Left ventricle myocardium inferior (tissue), 1 donor: Measurements from ENCODE around the gene DCHS1. TPM values are rescaled to one million over a fixed set of nuclear protein-coding genes. Genes with fewer than 3 reads are reported as not detected.

ENCODE experiments used
- DNase-seq: peaks from one replicate; pipeline ENCODE4 v3.0.0-alpha.2; 2020
- H3K27ac ChIP-seq: fragments of 200-600 bp; replicated peaks from 2 replicates; pipeline ENCODE4 v1.8.0; 2021
- H3K27me3 ChIP-seq: fragments of 200-600 bp; 2 replicates; pipeline ENCODE4 v1.8.0; 2021; ENCODE audit warnings: low read depth
- H3K36me3 ChIP-seq: fragments of 200-600 bp; 2 replicates; pipeline ENCODE4 v1.8.0; 2021
- H3K4me1 ChIP-seq: fragments of 200-600 bp; 2 replicates; pipeline ENCODE4 v1.8.0; 2021
- H3K4me3 ChIP-seq: fragments of 200-600 bp; 2 replicates; pipeline ENCODE4 v1.8.0; 2021; ENCODE audit warnings: mild to moderate bottlenecking, moderate library complexity
- H3K9me3 ChIP-seq: fragments of 200-600 bp; replicated peaks from 2 replicates; pipeline ENCODE4 v1.8.0; 2021
- intact Hi-C: fragments of 100-400 bp; cut with micrococcal nuclease; formaldehyde crosslinking; loops from one replicate; pipeline ENCODE4 v1.11.0; 2022
- total RNA-seq: library from RNA; stranded (reverse); fragmentation: NEBNext Ultra II Directional; extraction: Animal tissue kit (Norgen Biotek cat#: 25700); gene quantifications from one replicate; pipeline ENCODE4 v1.2.1, GENCODE V29; 2021
- TF ChIP-seq, protein P1 (sequence below): fragments of 200-600 bp; IDR thresholded peaks from 2 replicates; pipeline ENCODE4 v1.8.0; 2021; ENCODE audit warnings: antibody characterized with exemption, mild to moderate bottlenecking, borderline replicate concordance
- donor health status: DM: no; HTN: yes; CAD: no; lungs with severe emphysema.

The DCHS1 gene
- total RNA-seq, 1 donor from 2014 or later = 9.5 TPM

DNA sequence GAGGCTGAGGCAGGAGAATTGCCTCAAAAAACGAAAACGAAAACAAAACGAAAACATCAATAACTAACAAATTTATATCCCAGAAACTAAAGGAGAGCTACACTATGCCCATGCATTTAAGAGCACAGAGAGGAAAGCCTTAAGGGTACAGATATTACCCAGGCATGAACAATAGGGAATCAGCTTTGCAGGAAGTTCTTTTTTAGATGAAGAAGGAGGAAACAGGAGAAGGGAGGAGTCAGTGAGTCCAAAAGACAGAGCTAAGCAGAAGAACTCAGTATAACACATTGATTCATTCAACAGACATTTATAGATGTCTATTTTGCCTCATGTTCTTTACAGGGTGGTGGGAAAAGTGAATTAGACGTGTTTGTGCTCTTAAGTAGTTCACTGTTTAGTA lies 19.3 kb upstream of the DCHS1 start:
- no peak for DNase-seq
- no peaks in the 10 kb centered on the region for H3K36me3 ChIP-seq
- TF ChIP-seq, protein P1, sequence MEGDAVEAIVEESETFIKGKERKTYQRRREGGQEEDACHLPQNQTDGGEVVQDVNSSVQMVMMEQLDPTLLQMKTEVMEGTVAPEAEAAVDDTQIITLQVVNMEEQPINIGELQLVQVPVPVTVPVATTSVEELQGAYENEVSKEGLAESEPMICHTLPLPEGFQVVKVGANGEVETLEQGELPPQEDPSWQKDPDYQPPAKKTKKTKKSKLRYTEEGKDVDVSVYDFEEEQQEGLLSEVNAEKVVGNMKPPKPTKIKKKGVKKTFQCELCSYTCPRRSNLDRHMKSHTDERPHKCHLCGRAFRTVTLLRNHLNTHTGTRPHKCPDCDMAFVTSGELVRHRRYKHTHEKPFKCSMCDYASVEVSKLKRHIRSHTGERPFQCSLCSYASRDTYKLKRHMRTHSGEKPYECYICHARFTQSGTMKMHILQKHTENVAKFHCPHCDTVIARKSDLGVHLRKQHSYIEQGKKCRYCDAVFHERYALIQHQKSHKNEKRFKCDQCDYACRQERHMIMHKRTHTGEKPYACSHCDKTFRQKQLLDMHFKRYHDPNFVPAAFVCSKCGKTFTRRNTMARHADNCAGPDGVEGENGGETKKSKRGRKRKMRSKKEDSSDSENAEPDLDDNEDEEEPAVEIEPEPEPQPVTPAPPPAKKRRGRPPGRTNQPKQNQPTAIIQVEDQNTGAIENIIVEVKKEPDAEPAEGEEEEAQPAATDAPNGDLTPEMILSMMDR = no peak
- peak overlapping the region; percentile 82 for H3K27ac ChIP-seq
- no peaks in the 10 kb centered on the region for H3K27me3 ChIP-seq
- no peak overlapping the region for H3K4me3 ChIP-seq
- intact Hi-C loops = no loop called here
- no peaks in the 10 kb centered on the region for H3K9me3 ChIP-seq
- peaks cover 16% of the 10 kb centered on the region for H3K4me1 ChIP-seq

DNA sequence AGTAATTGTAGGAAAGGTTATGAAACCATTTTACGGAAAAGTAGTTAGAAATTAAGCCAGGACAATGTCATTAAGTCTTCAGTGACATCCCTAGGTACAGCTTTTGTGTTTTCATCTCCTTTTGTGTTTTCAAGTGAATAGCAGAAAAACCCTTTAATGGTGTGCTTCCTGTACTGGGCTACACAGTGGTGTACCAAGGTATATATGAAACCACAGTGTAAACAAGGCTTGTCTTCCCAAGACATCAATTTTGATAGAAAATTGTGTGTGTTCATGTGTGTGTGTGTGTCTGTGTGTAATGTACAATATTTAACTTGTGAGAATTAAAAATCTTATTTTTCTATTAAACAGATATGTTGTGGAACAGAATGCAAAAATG lies 18.6 kb upstream of the DCHS1 start:
- no peaks in the 10 kb centered on the region for H3K27me3 ChIP-seq
- no peak overlapping the region for H3K4me3 ChIP-seq
- no peaks in the 10 kb centered on the region for H3K36me3 ChIP-seq
- H3K4me1 ChIP-seq = peaks cover 16% of the 10 kb centered on the region
- DNase-seq = no peak
- intact Hi-C loops = no loop called here
- H3K27ac ChIP-seq = peak overlapping the region; percentile 82
- TF ChIP-seq, protein P1 = no peak
- H3K9me3 ChIP-seq = no peaks in the 10 kb centered on the region

DNA sequence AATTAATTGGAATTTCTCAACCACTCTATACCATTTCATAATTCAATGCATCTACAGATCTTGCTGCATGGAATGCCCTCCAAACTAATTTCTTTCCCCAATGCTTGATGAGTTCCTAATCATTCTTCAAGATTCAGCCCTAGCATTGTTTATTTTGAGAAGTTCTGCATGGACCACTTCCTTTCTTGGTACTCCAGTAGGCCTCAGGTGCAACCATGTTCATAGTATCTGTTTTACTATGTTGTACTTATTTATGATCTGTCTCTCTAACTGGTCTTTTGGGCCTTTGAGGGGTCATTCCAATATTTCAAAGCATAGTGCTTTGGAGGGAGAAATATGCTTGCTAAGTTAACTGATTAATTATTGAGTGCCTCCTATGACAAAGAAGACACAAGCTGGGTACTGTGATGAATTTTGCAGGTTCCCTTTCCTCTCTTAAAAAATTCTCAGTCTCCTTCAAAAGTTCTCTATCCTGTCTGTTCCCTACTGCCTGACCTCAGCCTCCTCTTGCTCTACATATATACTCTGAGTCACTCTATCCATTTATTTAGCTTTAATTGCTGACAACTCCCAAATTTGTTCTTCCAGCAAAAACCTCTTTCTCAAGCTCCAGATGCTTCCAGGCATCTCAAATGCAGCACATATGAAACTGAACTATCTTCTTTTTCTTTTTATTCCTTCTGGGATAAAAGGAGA lies 18.1 kb upstream of the DCHS1 start:
- no peak for DNase-seq
- Histone ChIP-seq H3K27ac (peak overlapping the region; percentile 82), H3K9me3 (no peaks in the 10 kb centered on the region), H3K4me3 (no peak overlapping the region), H3K36me3 (no peaks in the 10 kb centered on the region), H3K27me3 (no peaks in the 10 kb centered on the region), H3K4me1 (peaks cover 13% of the 10 kb centered on the region)
- TF ChIP-seq, protein P1 = no peak
- intact Hi-C loops = no loop called here

DNA sequence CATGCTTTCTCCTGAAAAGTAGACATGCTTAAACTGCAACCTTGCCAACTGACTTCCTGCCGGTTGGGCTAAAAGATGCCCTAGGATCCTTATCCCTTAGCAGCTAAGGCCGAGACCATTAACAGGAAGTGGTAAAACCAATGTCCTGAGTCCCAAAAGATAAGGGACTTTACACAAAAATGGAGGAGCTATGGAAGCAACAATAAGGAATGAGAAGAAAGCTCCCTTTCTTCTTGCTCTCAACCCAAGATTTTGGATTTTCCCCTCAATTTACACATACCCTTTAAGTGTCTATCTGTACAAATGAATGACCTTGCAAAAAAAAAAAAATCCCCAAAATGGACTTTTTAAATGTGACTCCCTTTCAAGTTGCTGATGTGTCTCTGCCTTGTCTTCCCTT lies 16.4 kb upstream of the DCHS1 start:
- no peaks in the 10 kb centered on the region for H3K27me3 ChIP-seq
- no peak for DNase-seq
- no peak overlapping the region for H3K4me3 ChIP-seq
- intact Hi-C loops = no loop called here
- no peak overlapping the region for H3K27ac ChIP-seq
- peaks cover 13% of the 10 kb centered on the region for H3K4me1 ChIP-seq
- TF ChIP-seq, protein P1 = no peak
- no peaks in the 10 kb centered on the region for H3K36me3 ChIP-seq
- H3K9me3 ChIP-seq = no peaks in the 10 kb centered on the region

DNA sequence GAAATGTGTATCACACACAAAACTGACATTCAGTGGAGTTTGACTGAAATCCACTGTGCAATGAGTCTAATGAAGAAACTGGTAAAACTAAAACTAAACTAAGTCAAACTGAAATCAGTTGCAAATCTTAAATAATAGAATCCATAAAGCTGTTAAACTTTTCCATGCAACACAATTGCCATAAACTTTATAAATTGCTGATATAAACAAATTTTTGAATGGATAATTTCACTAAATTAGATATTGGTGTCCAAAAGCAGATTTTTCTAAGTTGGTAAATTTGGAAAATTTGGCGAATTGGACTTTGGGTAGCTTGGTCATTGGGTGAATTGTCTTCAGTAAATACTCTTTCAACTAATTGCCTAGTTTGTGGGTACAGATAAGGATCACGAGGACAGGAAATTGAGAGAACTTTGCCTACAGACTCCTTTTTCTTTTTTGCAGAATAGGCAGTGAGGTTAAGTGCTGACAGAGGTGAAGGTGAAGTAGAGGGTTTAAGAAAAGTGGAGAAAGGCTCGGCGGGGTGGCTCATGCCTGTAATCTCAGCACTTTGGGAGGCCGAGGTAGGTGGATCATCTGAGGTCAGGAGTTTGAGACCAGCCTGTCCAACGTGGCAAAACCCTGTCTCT lies 14.7 kb upstream of the DCHS1 start:
- Histone ChIP-seq H3K36me3 (no peaks in the 10 kb centered on the region), H3K4me1 (peaks cover 11% of the 10 kb centered on the region), H3K4me3 (no peak overlapping the region), H3K27ac (no peak overlapping the region), H3K27me3 (no peaks in the 10 kb centered on the region), H3K9me3 (no peaks in the 10 kb centered on the region)
- DNase-seq = no peak
- intact Hi-C loops = no loop called here
- TF ChIP-seq, protein P1 = no peak
